OCI-LY1 (cell line): Measurements from ENCODE around the gene ITGA6.

Experiments
- EZH2 ChIP-seq: fragments of 200-600 bp; sonication (generic), shearing (Covaris generic); IDR thresholded peaks from 2 replicates; pipeline ENCODE4 v1.8.0; 2017; ENCODE audit warnings: borderline replicate concordance, mixed run types, mild to moderate bottlenecking, antibody characterized with exemption, low read length, moderate library complexity, mixed read lengths
- TF ChIP-seq, protein P1 (sequence below): fragments of 200-600 bp; sonication (generic), shearing (Covaris generic); IDR thresholded peaks from 2 replicates; pipeline ENCODE4 v1.5.1; 2017; ENCODE audit warnings: mild to moderate bottlenecking, antibody characterized with exemption, low read length, moderate library complexity, mixed read lengths

DNA sequence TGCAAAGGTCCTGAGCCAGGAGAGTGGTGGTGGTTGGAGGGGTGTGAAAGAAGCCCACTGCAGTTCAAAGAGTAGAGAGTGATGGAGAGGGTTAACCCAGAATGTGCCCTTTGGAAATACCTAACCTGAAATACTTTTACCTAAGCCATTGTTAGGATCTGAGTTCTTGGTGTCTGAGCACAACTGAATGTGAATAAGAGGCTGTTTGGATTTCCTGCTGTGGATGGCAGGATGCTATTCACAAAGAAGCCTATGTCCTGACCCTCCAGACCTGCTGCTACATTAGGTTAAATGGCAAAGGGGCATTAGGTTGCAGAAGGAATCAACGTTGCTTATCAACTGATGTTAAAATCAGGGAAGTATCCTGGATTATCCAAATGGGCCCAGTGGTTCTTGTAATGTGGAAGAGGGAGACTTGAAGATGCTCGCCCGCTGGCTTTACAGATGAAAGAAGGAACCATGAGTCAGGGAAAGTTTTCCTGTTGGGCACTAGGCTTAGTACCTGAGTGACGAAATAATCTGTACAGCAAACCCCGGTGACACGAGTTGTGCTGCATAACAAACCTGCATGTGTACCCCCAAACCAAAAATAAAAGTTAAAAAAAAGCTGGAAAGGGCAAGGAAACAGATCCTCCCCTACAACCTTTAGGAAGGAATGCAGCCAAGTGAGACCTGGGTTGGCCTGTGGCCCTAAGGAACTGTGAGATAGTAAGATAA lies 27.2 kb downstream of the ITGA6 start:
- TF ChIP-seq, protein P1, sequence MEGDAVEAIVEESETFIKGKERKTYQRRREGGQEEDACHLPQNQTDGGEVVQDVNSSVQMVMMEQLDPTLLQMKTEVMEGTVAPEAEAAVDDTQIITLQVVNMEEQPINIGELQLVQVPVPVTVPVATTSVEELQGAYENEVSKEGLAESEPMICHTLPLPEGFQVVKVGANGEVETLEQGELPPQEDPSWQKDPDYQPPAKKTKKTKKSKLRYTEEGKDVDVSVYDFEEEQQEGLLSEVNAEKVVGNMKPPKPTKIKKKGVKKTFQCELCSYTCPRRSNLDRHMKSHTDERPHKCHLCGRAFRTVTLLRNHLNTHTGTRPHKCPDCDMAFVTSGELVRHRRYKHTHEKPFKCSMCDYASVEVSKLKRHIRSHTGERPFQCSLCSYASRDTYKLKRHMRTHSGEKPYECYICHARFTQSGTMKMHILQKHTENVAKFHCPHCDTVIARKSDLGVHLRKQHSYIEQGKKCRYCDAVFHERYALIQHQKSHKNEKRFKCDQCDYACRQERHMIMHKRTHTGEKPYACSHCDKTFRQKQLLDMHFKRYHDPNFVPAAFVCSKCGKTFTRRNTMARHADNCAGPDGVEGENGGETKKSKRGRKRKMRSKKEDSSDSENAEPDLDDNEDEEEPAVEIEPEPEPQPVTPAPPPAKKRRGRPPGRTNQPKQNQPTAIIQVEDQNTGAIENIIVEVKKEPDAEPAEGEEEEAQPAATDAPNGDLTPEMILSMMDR: no peak
- TF ChIP-seq EZH2: no peak
